GM12878 (cell line): Measurements from ENCODE around the gene AP2A2. TPM values are rescaled to one million over a fixed set of nuclear protein-coding genes. Genes with fewer than 3 reads are reported as not detected.

ENCODE experiments used
- ATAC-seq: fragments of 200-7000 bp; cut with Tn5 transposase; 3 replicates; pipeline ENCODE4 v1.9.1; 2020; ENCODE audit warnings: mild to moderate bottlenecking, moderate library complexity
- BruUV-seq: library from RNA; stranded (reverse); fragments of 400-500 nt; replicated peaks from 2 replicates; lab custom pipeline; 2021; lab: Mats Ljungman, UMichigan
- CTCF ChIA-PET: fragments of 300-600 bp; sonication (Branson Sonifier 250); formaldehyde crosslinking; extraction: SDS; loops from one replicate; lab custom pipeline; 2021; ENCODE audit warnings: inconsistent platforms; lab: Yijun Ruan, JAX
- POLR2A ChIA-PET: fragments of 350-600 bp; formaldehyde crosslinking; extraction: SDS; loops from one replicate; lab custom pipeline; 2021; ENCODE audit warnings: inconsistent platforms; lab: Charles Lee
- RAD21 ChIA-PET: fragments of 300-600 bp; sonication (Branson Sonifier 250); formaldehyde crosslinking; loops from one replicate; lab custom pipeline; 2023; ENCODE audit warnings: antibody characterized with exemption; ENCODE audit not compliant: unreplicated experiment; lab: Charles Lee
- SMC1A ChIA-PET: fragments of 300-600 bp; sonication (Branson Sonifier 250); formaldehyde crosslinking; loops from one replicate; lab custom pipeline; 2023; ENCODE audit not compliant: unreplicated experiment, uncharacterized antibody; lab: Charles Lee
- DNase-seq: peaks from one replicate; pipeline ENCODE4 v3.0.0-alpha.2; 2011; ENCODE audit warnings: low read depth, low spot score
- FAIRE-seq: peaks from 3 replicates; lab custom pipeline; 2011; peaks lifted over from hg19 to GRCh38; lab: Jason Lieb, UNC
- H2AFZ ChIP-seq: 2 replicates; pipeline ENCODE4 v1.6.0; 2011; ENCODE audit warnings: low read depth, low read length, control low read depth; ENCODE audit not compliant: control insufficient read depth
- H3K27ac ChIP-seq: 2 replicates; pipeline ENCODE4 v1.5.1; 2011; ENCODE audit warnings: control low read depth; ENCODE audit not compliant: control insufficient read depth, insufficient read depth
- H3K27me3 ChIP-seq, 2 experiments: replicated peaks in 1 of 2; 2 replicates each; pipeline versions ENCODE4 v1.6.0 to v1.6.1; 2011; ENCODE audit warnings: low read length in 1 of 2; ENCODE audit not compliant: control insufficient read depth in 2 of 2, insufficient read depth in 2 of 2
- H3K36me3 ChIP-seq, 2 experiments: 2 replicates each; pipeline ENCODE4 v1.5.1; 2011; ENCODE audit warnings: low read length in 1 of 2; ENCODE audit not compliant: control insufficient read depth in 2 of 2, insufficient read depth in 2 of 2
- H3K4me1 ChIP-seq: 2 replicates; pipeline ENCODE4 v1.6.1; 2011; ENCODE audit warnings: mild to moderate bottlenecking, low read length, moderate library complexity, mixed read lengths; ENCODE audit not compliant: control insufficient read depth, insufficient read depth
- H3K4me2 ChIP-seq: 2 replicates; pipeline ENCODE4 v1.6.0; 2011; ENCODE audit warnings: control low read depth; ENCODE audit not compliant: control insufficient read depth, insufficient read depth
- H3K4me3 ChIP-seq: fragments of 200-600 bp; sonication (generic); 2 replicates; pipeline ENCODE4 v1.5.1; 2016
- H3K79me2 ChIP-seq: 2 replicates; pipeline ENCODE4 v1.6.0; 2011; ENCODE audit warnings: low read length; ENCODE audit not compliant: control insufficient read depth, insufficient read depth
- H3K9ac ChIP-seq: 2 replicates; pipeline ENCODE4 v1.8.0; 2011; ENCODE audit warnings: low read length, control low read depth, mixed read lengths; ENCODE audit not compliant: control insufficient read depth, insufficient read depth
- H3K9me3 ChIP-seq: replicated peaks from 3 replicates; pipeline ENCODE4 v1.5.1; 2011; ENCODE audit warnings: mild to moderate bottlenecking, low read length; ENCODE audit not compliant: control insufficient read depth, insufficient read depth
- H4K20me1 ChIP-seq: 2 replicates; pipeline ENCODE4 v1.6.0; 2011; ENCODE audit not compliant: control insufficient read depth, insufficient read depth
- EGR1 ChIP-seq, 2 experiments: IDR thresholded peaks; 1 replicate in 1 of 2; 2 replicates in 1 of 2; pipeline ENCODE4 v1.6.1; 2011 to 2012; ENCODE audit warnings: low read depth in 2 of 2, low read length in 2 of 2, borderline replicate concordance in 1 of 2, mild to moderate bottlenecking in 1 of 2, moderate library complexity in 1 of 2
- GATAD2B ChIP-seq: fragments of 450-650 bp; conservative IDR thresholded peaks from 2 replicates; pipeline ENCODE4 v1.6.1; 2017; ENCODE audit warnings: low read depth, mild to moderate bottlenecking, moderate library complexity
- POU2F2 ChIP-seq: IDR thresholded peaks from 3 replicates; pipeline ENCODE4 v1.6.1; 2011; ENCODE audit warnings: low read depth, mild to moderate bottlenecking, low read length, borderline replicate concordance
- RCOR1 ChIP-seq: conservative IDR thresholded peaks from 2 replicates; pipeline ENCODE4 v1.6.1; 2012; ENCODE audit warnings: low read depth, low read length, improper control_type of control experiment
- SMAD1 ChIP-seq: fragments of 450-650 bp; IDR thresholded peaks from 2 replicates; pipeline ENCODE4 v1.6.1; 2018; ENCODE audit warnings: mild to moderate bottlenecking, low read depth; ENCODE audit not compliant: partially characterized antibody
- SP1 ChIP-seq: IDR thresholded peaks from one replicate; pipeline ENCODE4 v1.6.1; 2011; ENCODE audit warnings: low read depth, low read length
- TCF12 ChIP-seq: IDR thresholded peaks from 2 replicates; pipeline ENCODE4 v1.6.1; 2011; ENCODE audit warnings: low read depth, mild to moderate bottlenecking, low read length
- TCF3 ChIP-seq: IDR thresholded peaks from 2 replicates; pipeline ENCODE4 v1.6.1; 2012; ENCODE audit warnings: low read depth, mild to moderate bottlenecking, low read length, borderline replicate concordance; ENCODE audit not compliant: insufficient read depth
- USF1 ChIP-seq: IDR thresholded peaks from 2 replicates; pipeline ENCODE4 v1.6.1; 2011; ENCODE audit warnings: borderline replicate concordance, low read depth, mild to moderate bottlenecking, moderate library complexity, mixed read lengths, low read length; ENCODE audit not compliant: insufficient read depth; ENCODE audit errors: extremely low read length
- ZBTB4 ChIP-seq: fragments of 450-650 bp; formaldehyde crosslinking; IDR thresholded peaks from 2 replicates; pipeline ENCODE4 v1.4.0; 2022; ENCODE audit warnings: mild to moderate bottlenecking, moderate library complexity
- whole genome bisulfite sequencing: methylation state at CpG from one replicate; pipeline ENCODE4 v1.1.6; 2016; ENCODE audit warnings: low lambda C conversion rate; ENCODE audit not compliant: insufficient replicate concordance, insufficient coverage; ENCODE audit errors: missing lambda C conversion rate; 5-methylcytosine and 5-hydroxymethylcytosine counted together
- in situ Hi-C: fragments of 300-500 bp; cut with MboI; formaldehyde crosslinking; loops from 9 replicates; pipeline ENCODE4 v1.14.3; 2018; ENCODE audit warnings: mixed read lengths
- intact Hi-C: fragments of 100-400 bp; cut with micrococcal nuclease; formaldehyde crosslinking; loops from one replicate; pipeline ENCODE4 v1.14.2; 2022; ENCODE audit not compliant: unreplicated experiment
- polyA plus RNA-seq, 11 experiments: library from polyadenylated mRNA; depleted of rRNA in 4 of 11; unstranded in 6 of 11; stranded (reverse) in 5 of 11; fragments of >200 nt; fragmentation: Nextera tagmentation in 4 of 11; fragmentation: Illumina TruSeq in 1 of 11; extraction: Ambion mirVana in 4 of 11; extraction: Trizol in 1 of 11; gene quantifications; 1 replicate in 1 of 11; 2 replicates in 10 of 11; pipeline versions ENCODE4 v1.2.1 to v1.2.3, GENCODE V29; 2011 to 2016; ENCODE audit warnings: inconsistent platforms in 2 of 11, missing spikeins in 2 of 11, low read depth in 1 of 11
- total RNA-seq, 4 experiments: library from RNA; depleted of rRNA in 3 of 4; stranded (reverse); fragments of >200 nt in 3 of 4; fragmentation: Illumina TruSeq in 1 of 4; extraction: Trizol in 1 of 4; gene quantifications; 2 replicates each; pipeline versions ENCODE4 v1.2.1 to v1.2.3, GENCODE V29; 2013 to 2021
- TF ChIP-seq, protein P1 (sequence below): fragments of 450-650 bp; IDR thresholded peaks from 2 replicates; pipeline ENCODE4 v1.6.1; 2017; ENCODE audit warnings: antibody characterized with exemption, mild to moderate bottlenecking, moderate library complexity
- TF ChIP-seq, protein P2 (sequence below): fragments of 450-650 bp; IDR thresholded peaks from 2 replicates; pipeline ENCODE4 v1.6.1; 2017; ENCODE audit warnings: mild to moderate bottlenecking, moderate library complexity

Gene AP2A2
- total and polyA plus RNA-seq, 10 of the 15 experiments (the other 5 are each of a cell fraction or from before 2014, with no cell fraction given): 0.58 to 48.8 (median 18.2) TPM

DNA sequence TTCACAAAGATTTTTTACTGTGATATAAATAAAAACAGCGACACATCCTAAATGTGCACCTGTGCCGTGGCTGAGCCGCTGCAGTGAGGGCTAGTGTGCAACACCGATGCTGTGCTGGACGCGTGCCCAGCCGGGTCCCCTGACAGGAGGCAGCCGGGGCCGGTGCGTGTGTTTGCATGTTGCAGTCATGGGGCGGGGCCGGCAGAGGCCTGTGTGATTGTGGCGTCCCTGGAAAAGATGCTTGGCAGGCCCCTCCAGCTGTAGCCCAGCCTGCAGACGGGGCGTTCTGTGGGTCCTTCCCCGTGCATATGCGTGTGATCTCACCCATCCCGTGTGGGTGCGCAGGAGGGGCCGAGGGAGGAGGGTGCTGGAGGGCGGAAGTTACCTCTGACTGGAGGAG lies 80.3 kb downstream of the AP2A2 start:
- Histone ChIP-seq H3K79me2 (no peaks in the 10 kb centered on the region), H3K9ac (no peak overlapping the region), H3K4me3 (no peak overlapping the region), H3K36me3 (peaks cover 6 to 19% of the 10 kb centered on the region in 2 experiments; a peak in 3 of 4 replicates), H4K20me1 (no peaks in the 10 kb centered on the region), H3K27me3 (no peaks in the 10 kb centered on the region), H3K9me3 (no peaks in the 10 kb centered on the region), H3K27ac (no peak overlapping the region), H3K4me2 (no peak overlapping the region), H2AFZ (no peak overlapping the region), H3K4me1 (no peaks in the 10 kb centered on the region)
- ChIA-PET RAD21 (no interaction called here), CTCF (no interaction called here), SMC1A (no interaction called here), POLR2A (no interaction called here)
- DNase-seq (no peak), FAIRE-seq (no peak), ATAC-seq (no peak)
- in situ Hi-C loops (no loop called here), intact Hi-C loops (no loop called here)
- no TSS peak for BruUV-seq
- 95% methylated on average over 16 of the region's 21 CpGs for WGBS
- no peak for TF ChIP-seq RCOR1
- no peak for TF ChIP-seq SMAD1
- TF ChIP-seq, protein P1, sequence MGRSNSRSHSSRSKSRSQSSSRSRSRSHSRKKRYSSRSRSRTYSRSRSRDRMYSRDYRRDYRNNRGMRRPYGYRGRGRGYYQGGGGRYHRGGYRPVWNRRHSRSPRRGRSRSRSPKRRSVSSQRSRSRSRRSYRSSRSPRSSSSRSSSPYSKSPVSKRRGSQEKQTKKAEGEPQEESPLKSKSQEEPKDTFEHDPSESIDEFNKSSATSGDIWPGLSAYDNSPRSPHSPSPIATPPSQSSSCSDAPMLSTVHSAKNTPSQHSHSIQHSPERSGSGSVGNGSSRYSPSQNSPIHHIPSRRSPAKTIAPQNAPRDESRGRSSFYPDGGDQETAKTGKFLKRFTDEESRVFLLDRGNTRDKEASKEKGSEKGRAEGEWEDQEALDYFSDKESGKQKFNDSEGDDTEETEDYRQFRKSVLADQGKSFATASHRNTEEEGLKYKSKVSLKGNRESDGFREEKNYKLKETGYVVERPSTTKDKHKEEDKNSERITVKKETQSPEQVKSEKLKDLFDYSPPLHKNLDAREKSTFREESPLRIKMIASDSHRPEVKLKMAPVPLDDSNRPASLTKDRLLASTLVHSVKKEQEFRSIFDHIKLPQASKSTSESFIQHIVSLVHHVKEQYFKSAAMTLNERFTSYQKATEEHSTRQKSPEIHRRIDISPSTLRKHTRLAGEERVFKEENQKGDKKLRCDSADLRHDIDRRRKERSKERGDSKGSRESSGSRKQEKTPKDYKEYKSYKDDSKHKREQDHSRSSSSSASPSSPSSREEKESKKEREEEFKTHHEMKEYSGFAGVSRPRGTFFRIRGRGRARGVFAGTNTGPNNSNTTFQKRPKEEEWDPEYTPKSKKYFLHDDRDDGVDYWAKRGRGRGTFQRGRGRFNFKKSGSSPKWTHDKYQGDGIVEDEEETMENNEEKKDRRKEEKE: no peak
- TF ChIP-seq, protein P2, sequence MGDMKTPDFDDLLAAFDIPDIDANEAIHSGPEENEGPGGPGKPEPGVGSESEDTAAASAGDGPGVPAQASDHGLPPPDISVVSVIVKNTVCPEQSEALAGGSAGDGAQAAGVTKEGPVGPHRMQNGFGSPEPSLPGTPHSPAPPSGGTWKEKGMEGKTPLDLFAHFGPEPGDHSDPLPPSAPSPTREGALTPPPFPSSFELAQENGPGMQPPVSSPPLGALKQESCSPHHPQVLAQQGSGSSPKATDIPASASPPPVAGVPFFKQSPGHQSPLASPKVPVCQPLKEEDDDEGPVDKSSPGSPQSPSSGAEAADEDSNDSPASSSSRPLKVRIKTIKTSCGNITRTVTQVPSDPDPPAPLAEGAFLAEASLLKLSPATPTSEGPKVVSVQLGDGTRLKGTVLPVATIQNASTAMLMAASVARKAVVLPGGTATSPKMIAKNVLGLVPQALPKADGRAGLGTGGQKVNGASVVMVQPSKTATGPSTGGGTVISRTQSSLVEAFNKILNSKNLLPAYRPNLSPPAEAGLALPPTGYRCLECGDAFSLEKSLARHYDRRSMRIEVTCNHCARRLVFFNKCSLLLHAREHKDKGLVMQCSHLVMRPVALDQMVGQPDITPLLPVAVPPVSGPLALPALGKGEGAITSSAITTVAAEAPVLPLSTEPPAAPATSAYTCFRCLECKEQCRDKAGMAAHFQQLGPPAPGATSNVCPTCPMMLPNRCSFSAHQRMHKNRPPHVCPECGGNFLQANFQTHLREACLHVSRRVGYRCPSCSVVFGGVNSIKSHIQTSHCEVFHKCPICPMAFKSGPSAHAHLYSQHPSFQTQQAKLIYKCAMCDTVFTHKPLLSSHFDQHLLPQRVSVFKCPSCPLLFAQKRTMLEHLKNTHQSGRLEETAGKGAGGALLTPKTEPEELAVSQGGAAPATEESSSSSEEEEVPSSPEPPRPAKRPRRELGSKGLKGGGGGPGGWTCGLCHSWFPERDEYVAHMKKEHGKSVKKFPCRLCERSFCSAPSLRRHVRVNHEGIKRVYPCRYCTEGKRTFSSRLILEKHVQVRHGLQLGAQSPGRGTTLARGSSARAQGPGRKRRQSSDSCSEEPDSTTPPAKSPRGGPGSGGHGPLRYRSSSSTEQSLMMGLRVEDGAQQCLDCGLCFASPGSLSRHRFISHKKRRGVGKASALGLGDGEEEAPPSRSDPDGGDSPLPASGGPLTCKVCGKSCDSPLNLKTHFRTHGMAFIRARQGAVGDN: no peak
- no peak for TF ChIP-seq TCF12
- no peak for TF ChIP-seq TCF3
- no peak for TF ChIP-seq GATAD2B
- no peak for TF ChIP-seq SP1
- TF ChIP-seq EGR1 (IDR thresholded peaks at IDR 0.05; ENCODE audit: borderline replicate concordance in 1 of 2, low read depth in 2 of 2, low read length in 2 of 2): no peak
- TF ChIP-seq ZBTB4 (CRISPR knock-in tag): no peak
- no peak for TF ChIP-seq USF1
- no peak for TF ChIP-seq POU2F2
